HCT116 (cell line): ENCODE data around the gene HOXA13. TPM values are rescaled to one million over a fixed set of nuclear protein-coding genes. Genes with fewer than 3 reads are reported as not detected.

ENCODE experiments used
- ATAC-seq: fragments of 200-7000 bp; cut with Tn5 transposase; 2 replicates; pipeline ENCODE4 v1.9.1; 2020; ENCODE audit warnings: mild to moderate bottlenecking, moderate library complexity
- BruUV-seq: library from RNA; stranded (reverse); fragments of 400-500 nt; replicated peaks from 2 replicates; lab custom pipeline; 2021; lab: Mats Ljungman, UMichigan
- CTCF ChIA-PET: fragments of 300-600 bp; sonication (Branson Sonifier 250); formaldehyde crosslinking; loops from one replicate; lab custom pipeline; 2021; ENCODE audit warnings: antibody characterized with exemption; lab: Charles Lee
- POLR2A ChIA-PET: fragments of 300-600, 350-600 bp; sonication (Branson Sonifier 250); formaldehyde crosslinking; loops from one replicate; lab custom pipeline; 2021; ENCODE audit warnings: antibody characterized with exemption; lab: Charles Lee
- RAD21 ChIA-PET, 2 experiments: fragments of 300-600 bp; sonication (Branson Sonifier 250); formaldehyde crosslinking; loops; one replicate each; lab custom pipeline; 2023; ENCODE audit warnings: low total read pairs in 2 of 2; ENCODE audit not compliant: uncharacterized antibody in 2 of 2, unreplicated experiment in 2 of 2, low non-redundant PET in 1 of 2; lab: Charles Lee
- DNase-seq: peaks from one replicate; pipeline ENCODE4 v3.0.0-alpha.2; 2010; ENCODE audit warnings: low read depth, low spot score
- H2AFZ ChIP-seq: fragments of 200-600 bp; shearing (Covaris generic), sonication (generic); 2 replicates; pipeline ENCODE4 v1.6.1; 2017; ENCODE audit warnings: low read depth, mixed run types, mixed read lengths, antibody characterized with exemption, low read length; ENCODE audit not compliant: poor library complexity, severe bottlenecking
- H3K27ac ChIP-seq: 2 replicates; pipeline ENCODE4 v1.5.1; 2012; ENCODE audit warnings: low read depth, low read length
- H3K27me3 ChIP-seq: fragments of 200-600 bp; sonication (generic); 2 replicates; pipeline ENCODE4 v1.6.1; 2016; ENCODE audit warnings: mixed run types, low read length, mixed read lengths; ENCODE audit not compliant: insufficient read depth
- H3K36me3 ChIP-seq, 2 experiments: fragments of 200-500 bp in 1 of 2; fragments of 200-600 bp in 1 of 2; sonication (Bioruptor generic) in 1 of 2; sonication (generic) in 1 of 2; 2 replicates each; pipeline versions ENCODE4 v1.5.1 to v1.6.1; 2014 to 2016; ENCODE audit warnings: low read length in 2 of 2, inconsistent platforms in 1 of 2, mixed read lengths in 1 of 2, mixed run types in 1 of 2; ENCODE audit not compliant: insufficient read depth in 2 of 2, control insufficient read depth in 1 of 2
- H3K4me1 ChIP-seq, 2 experiments: fragments of 200-600 bp in 1 of 2; sonication (generic) in 1 of 2; 2 replicates each; pipeline versions ENCODE4 v1.5.1 to v1.6.1; 2012 to 2017; ENCODE audit warnings: low read length in 2 of 2, inconsistent platforms in 1 of 2, mild to moderate bottlenecking in 1 of 2, mixed read lengths in 1 of 2, mixed run types in 1 of 2, moderate library complexity in 1 of 2; ENCODE audit not compliant: insufficient read depth in 2 of 2, control insufficient read depth in 1 of 2
- H3K4me2 ChIP-seq: fragments of 200-600 bp; sonication (generic); 2 replicates; pipeline ENCODE4 v1.6.1; 2017; ENCODE audit warnings: mixed run types, low read length, mixed read lengths
- H3K4me3 ChIP-seq, 2 experiments: fragments of 200-600 bp in 1 of 2; sonication (generic) in 1 of 2; replicated peaks in 1 of 2; 2 replicates each; pipeline ENCODE4 v1.5.1; 2011 to 2016; ENCODE audit warnings: low read length in 2 of 2, control low read depth in 1 of 2, low read depth in 1 of 2, mild to moderate bottlenecking in 1 of 2, mixed read lengths in 1 of 2, mixed run types in 1 of 2
- H3K79me2 ChIP-seq: fragments of 200-600 bp; sonication (generic); 2 replicates; pipeline ENCODE4 v1.6.1; 2017; ENCODE audit warnings: mild to moderate bottlenecking, mixed run types, low read length, moderate library complexity, mixed read lengths; ENCODE audit not compliant: insufficient read depth
- H3K9ac ChIP-seq: fragments of 200-600 bp; sonication (generic); 2 replicates; pipeline ENCODE4 v1.6.1; 2016; ENCODE audit warnings: low read length, mixed read lengths
- H3K9me2 ChIP-seq: fragments of 200-600 bp; sonication (generic), shearing (Covaris generic); 2 replicates; pipeline ENCODE4 v1.6.1; 2017; ENCODE audit warnings: mixed run types, mild to moderate bottlenecking, moderate library complexity; ENCODE audit not compliant: insufficient read depth
- H3K9me3 ChIP-seq, 2 experiments: fragments of 200-500 bp in 1 of 2; fragments of 200-600 bp in 1 of 2; sonication (Bioruptor generic) in 1 of 2; sonication (generic) in 1 of 2; 2 replicates each; pipeline ENCODE4 v1.6.1; 2014 to 2017; ENCODE audit warnings: low read length in 2 of 2, mixed read lengths in 2 of 2, inconsistent platforms in 1 of 2, low read depth in 1 of 2, mild to moderate bottlenecking in 1 of 2, mixed run types in 1 of 2, moderate library complexity in 1 of 2; ENCODE audit not compliant: control insufficient read depth in 1 of 2, insufficient read depth in 1 of 2
- H4K20me1 ChIP-seq: fragments of 200-600 bp; sonication (generic), shearing (Covaris generic); 2 replicates; pipeline ENCODE4 v1.6.1; 2017; ENCODE audit warnings: mixed run types, mild to moderate bottlenecking, moderate library complexity; ENCODE audit not compliant: insufficient read depth
- POLR2A ChIP-seq: IDR thresholded peaks from 2 replicates; pipeline ENCODE4 v1.7.0; 2011; ENCODE audit warnings: borderline replicate concordance; ENCODE audit not compliant: insufficient read depth, insufficient read length; ENCODE audit errors: extremely low read depth
- POLR2AphosphoS5 ChIP-seq: IDR thresholded peaks from 2 replicates; pipeline ENCODE4 v1.6.1; 2011; ENCODE audit warnings: mild to moderate bottlenecking, low read depth, low read length, moderate library complexity
- RAD21 ChIP-seq: IDR thresholded peaks from 2 replicates; pipeline ENCODE4 v1.6.1; 2012; ENCODE audit warnings: low read depth, mild to moderate bottlenecking
- TCF7L2 ChIP-seq: IDR thresholded peaks from 2 replicates; pipeline ENCODE4 v1.7.0; 2011; ENCODE audit warnings: borderline replicate concordance, inconsistent platforms; ENCODE audit not compliant: insufficient read depth, insufficient read length; ENCODE audit errors: extremely low read depth
- ZFX ChIP-seq: fragments of 450-650 bp; IDR thresholded peaks from 2 replicates; pipeline ENCODE4 v1.6.1; 2017
- ZNF274 ChIP-seq: fragments of 200-500 bp; sonication (Bioruptor generic); IDR thresholded peaks from 2 replicates; pipeline ENCODE4 v1.6.1; 2014; ENCODE audit warnings: mild to moderate bottlenecking, low read depth, low read length, inconsistent platforms
- intact Hi-C: fragments of 100-400 bp; cut with micrococcal nuclease; formaldehyde crosslinking; loops from 2 replicates; pipeline ENCODE4 v1.10.0; 2022
- total RNA-seq: library from RNA; stranded (reverse); gene quantifications from one replicate; pipeline ENCODE4 v1.2.1, GENCODE V29; 2021; ENCODE audit not compliant: unreplicated experiment

HOXA13 gene
- total RNA-seq, 1 experiment from 2014 or later: 3.6 TPM

GRCh38 chr7:27166531-27167505, 33.1 kb downstream of the HOXA13 start:
- DNase-seq (no peak), ATAC-seq (no peak)
- H3K4me2 ChIP-seq: peak overlapping the region; percentile 97
- H3K4me3 ChIP-seq: peak overlapping the region; percentile 77 to 84
- peaks cover 30 to 76% of the 10 kb centered on the region in 2 experiments for H3K4me1 ChIP-seq
- H2AFZ ChIP-seq: no peak overlapping the region
- H3K9ac ChIP-seq: peak overlapping the region; percentile 89
- no peaks in the 10 kb centered on the region for H4K20me1 ChIP-seq
- peaks cover 99% of the 10 kb centered on the region for H3K79me2 ChIP-seq
- no peaks in the 10 kb centered on the region for H3K9me2 ChIP-seq
- intact Hi-C loops: loop anchor here (10.0 kb wide), 1 partner anchor 1302 kb away; no protein-coding TSS in a partner anchor
- RAD21 ChIA-PET: no interaction called here
- H3K9me3 ChIP-seq: no peaks in the 10 kb centered on the region
- peak overlapping the region; percentile 91 for H3K27ac ChIP-seq
- H3K36me3 ChIP-seq: peaks cover 0 to 4% of the 10 kb centered on the region in 2 experiments; a peak in 1 of 4 replicates
- CTCF ChIA-PET: interaction anchor here (1.3 to 6.6 kb wide), 2 partner anchors 10 to 13 kb away, joined by 4 to 32 read pairs; partner anchors contain the start of gene HOXA7
- no TSS peak for BruUV-seq
- POLR2A ChIA-PET: interaction anchor here (1.0 kb wide), 1 partner anchor 9 kb away, joined by 4 read pairs; no protein-coding TSS in a partner anchor
- H3K27me3 ChIP-seq: no peaks in the 10 kb centered on the region
- TF ChIP-seq TCF7L2: peak; percentile 44
- TF ChIP-seq ZFX: peak; percentile 87
- TF ChIP-seq RAD21: no peak
- peak; percentile 9 for TF ChIP-seq POLR2A
- TF ChIP-seq POLR2AphosphoS5: peak; percentile 55

- peaks cover 27 to 76% of the 10 kb centered on the region in 2 experiments for H3K4me1 ChIP-seq
- no peaks in the 10 kb centered on the region for H3K9me3 ChIP-seq
- H3K4me3 ChIP-seq: peak overlapping the region; percentile 77 to 84
- no peaks in the 10 kb centered on the region for H4K20me1 ChIP-seq
- peak overlapping the region; percentile 97 for H3K4me2 ChIP-seq
- no peak for DNase-seq
- no peak for ATAC-seq
- TF ChIP-seq ZNF274 (no peak), POLR2AphosphoS5 (0 out of 2 replicates have a peak, but pooled peaks have one; percentile 10)
- H3K79me2 ChIP-seq: peaks cover 93% of the 10 kb centered on the region
- H3K27me3 ChIP-seq: no peaks in the 10 kb centered on the region
- H2AFZ ChIP-seq: no peak overlapping the region
- H3K9ac ChIP-seq: peak overlapping the region; percentile 89
- H3K27ac ChIP-seq: peak overlapping the region; percentile 91
- H3K36me3 ChIP-seq: peaks cover 0 to 4% of the 10 kb centered on the region in 2 experiments; a peak in 1 of 4 replicates
- TSS peak; percentile 60 for BruUV-seq
- H3K9me2 ChIP-seq: no peaks in the 10 kb centered on the region
- ChIA-PET RAD21 (no interaction called here), POLR2A (interaction anchor here (1.0 kb wide), 1 partner anchor 10 kb away, joined by 4 read pairs; no protein-coding TSS in a partner anchor), CTCF (interaction anchor here (1.3 to 6.6 kb wide), 2 partner anchors 10 to 13 kb away, joined by 4 to 32 read pairs; partner anchors contain the start of gene HOXA7)
- intact Hi-C loops: loop anchor here (10.0 kb wide), 1 partner anchor 1301 kb away; no protein-coding TSS in a partner anchor
Measured at GRCh38 chr7:27165996-27166530, 33.8 kb downstream of the HOXA13 start.
